NAMALWA (cell line): ENCODE measurements around the gene FRMD4A.

ENCODE experiments used
- DNase-seq: peaks from one replicate; pipeline ENCODE4 v3.0.0-alpha.2; 2015; ENCODE audit warnings: low spot score

Gene FRMD4A

GRCh38 chr10:13604357-13605040 lies 726.2 kb downstream of the FRMD4A start:
- DNase-seq: no peak

GRCh38 chr10:13597909-13598308 lies 732.8 kb downstream of the FRMD4A start:
- DNase-seq: no peak

GRCh38 chr10:13594641-13595040 lies 736.1 kb downstream of the FRMD4A start:
- no peak for DNase-seq
